Body of pancreas (tissue), 4 donors: ENCODE data around the gene CD300LF. TPM values are rescaled to one million over a fixed set of nuclear protein-coding genes. Genes with fewer than 3 reads are reported as not detected.

Experiments
- ATAC-seq: fragments of 150-250 bp; one replicate; pipeline ENCODE4 v1.9.1; 2016
- DNase-seq, 4 donors: peaks; one replicate each; pipeline ENCODE4 v3.0.0-alpha.2; 2019
- H3K27ac ChIP-seq, 4 donors: fragments of 200-600 bp; sonication (generic); 1 replicate in 3 of 4; 2 replicates in 1 of 4; pipeline versions ENCODE4 v1.5.1 to v1.6.1; 2016 to 2019; ENCODE audit warnings: mild to moderate bottlenecking in 1 of 4, mixed read lengths in 1 of 4, moderate library complexity in 1 of 4
- H3K27me3 ChIP-seq, 2 donors: fragments of 200-600 bp; sonication (generic); one replicate each; pipeline ENCODE4 v1.6.0; 2016; ENCODE audit warnings: mild to moderate bottlenecking in 1 of 2
- H3K36me3 ChIP-seq, 2 donors: fragments of 200-600 bp; sonication (generic); replicated peaks in 1 of 2; 2 replicates each; pipeline ENCODE4 v1.5.1; 2016; ENCODE audit warnings: low read depth in 2 of 2; ENCODE audit not compliant: insufficient read depth in 1 of 2
- H3K4me1 ChIP-seq: fragments of 200-600 bp; sonication (generic); one replicate; pipeline ENCODE4 v1.6.0; 2016
- H3K4me3 ChIP-seq, 2 donors: fragments of 200-600 bp; sonication (generic); 1 replicate in 1 of 2; 2 replicates in 1 of 2; pipeline ENCODE4 v1.5.1; 2016 to 2019
- H3K9me3 ChIP-seq, 3 donors: fragments of 200-600 bp; sonication (generic); 1 replicate in 2 of 3; 2 replicates in 1 of 3; pipeline ENCODE4 v1.5.1; 2016
- POLR2A ChIP-seq, 3 donors: fragments of 450-650 bp; IDR thresholded peaks; one replicate each; pipeline ENCODE4 v1.6.1; 2016; ENCODE audit warnings: antibody characterized with exemption in 3 of 3, mild to moderate bottlenecking in 2 of 3
- WGBS, 2 donors: methylation state at CpG; one replicate each; pipeline ENCODE4 v1.1.5; 2017; 5-methylcytosine and 5-hydroxymethylcytosine counted together
- intact Hi-C: fragments of 100-400 bp; cut with DNase I; formaldehyde crosslinking; loops from one replicate; pipeline ENCODE4 v1.15.1; 2023
- total RNA-seq, 2 donors: library from RNA; depleted of rRNA; stranded (reverse); fragments of >200 nt; gene quantifications; one replicate each; pipeline ENCODE4 v1.1.0, GENCODE V29; 2016
- TF ChIP-seq, protein P1 (sequence below), 7 experiments: fragments of 450-650 bp in 4 of 7; fragments of 200-600 bp in 3 of 7; sonication (generic) in 3 of 7; IDR thresholded peaks; one replicate each; pipeline ENCODE4 v1.5.1; 2016 to 2019; ENCODE audit warnings: antibody characterized with exemption in 7 of 7

The CD300LF gene
- total RNA-seq, 2 donors from 2014 or later, result not detected

DNA sequence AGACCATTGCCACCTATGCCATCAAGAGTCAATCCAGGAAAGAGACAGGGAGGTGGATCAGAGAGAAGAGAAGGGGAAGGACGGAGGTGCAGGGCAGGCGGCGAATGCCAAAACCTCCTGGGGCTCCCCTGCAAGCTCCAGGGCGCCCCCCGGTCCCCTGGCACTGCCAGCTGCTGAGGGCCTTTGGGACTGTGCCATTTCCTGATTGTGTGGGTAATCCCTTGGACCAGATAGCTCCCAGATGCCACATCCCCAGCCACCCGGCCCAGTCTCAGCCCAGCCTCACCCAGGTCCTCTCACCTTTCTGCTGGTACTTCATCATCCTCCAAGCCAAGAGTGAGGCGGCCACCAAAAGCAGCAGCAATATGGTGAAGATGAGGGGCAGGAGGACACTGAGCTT is 14.7 kb downstream of the CD300LF start:
- Histone ChIP-seq H3K4me3 (no peak overlapping the region), H3K4me1 (no peaks in the 10 kb centered on the region), H3K9me3 (no peaks in the 10 kb centered on the region), H3K36me3 (no peaks in the 10 kb centered on the region), H3K27me3 (no peaks in the 10 kb centered on the region), H3K27ac (no peak overlapping the region)
- TF ChIP-seq, protein P1, sequence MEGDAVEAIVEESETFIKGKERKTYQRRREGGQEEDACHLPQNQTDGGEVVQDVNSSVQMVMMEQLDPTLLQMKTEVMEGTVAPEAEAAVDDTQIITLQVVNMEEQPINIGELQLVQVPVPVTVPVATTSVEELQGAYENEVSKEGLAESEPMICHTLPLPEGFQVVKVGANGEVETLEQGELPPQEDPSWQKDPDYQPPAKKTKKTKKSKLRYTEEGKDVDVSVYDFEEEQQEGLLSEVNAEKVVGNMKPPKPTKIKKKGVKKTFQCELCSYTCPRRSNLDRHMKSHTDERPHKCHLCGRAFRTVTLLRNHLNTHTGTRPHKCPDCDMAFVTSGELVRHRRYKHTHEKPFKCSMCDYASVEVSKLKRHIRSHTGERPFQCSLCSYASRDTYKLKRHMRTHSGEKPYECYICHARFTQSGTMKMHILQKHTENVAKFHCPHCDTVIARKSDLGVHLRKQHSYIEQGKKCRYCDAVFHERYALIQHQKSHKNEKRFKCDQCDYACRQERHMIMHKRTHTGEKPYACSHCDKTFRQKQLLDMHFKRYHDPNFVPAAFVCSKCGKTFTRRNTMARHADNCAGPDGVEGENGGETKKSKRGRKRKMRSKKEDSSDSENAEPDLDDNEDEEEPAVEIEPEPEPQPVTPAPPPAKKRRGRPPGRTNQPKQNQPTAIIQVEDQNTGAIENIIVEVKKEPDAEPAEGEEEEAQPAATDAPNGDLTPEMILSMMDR (IDR thresholded peaks at IDR 0.05), result no peak
- no peak for TF ChIP-seq POLR2A (IDR thresholded peaks at IDR 0.05)
- DNase-seq (no peak), ATAC-seq (no peak)
- intact Hi-C loops, result no loop called here
- whole genome bisulfite sequencing, 2 donors, result 90 to 100% methylated on average over 1 to 7 of the region's 7 CpGs

DNA sequence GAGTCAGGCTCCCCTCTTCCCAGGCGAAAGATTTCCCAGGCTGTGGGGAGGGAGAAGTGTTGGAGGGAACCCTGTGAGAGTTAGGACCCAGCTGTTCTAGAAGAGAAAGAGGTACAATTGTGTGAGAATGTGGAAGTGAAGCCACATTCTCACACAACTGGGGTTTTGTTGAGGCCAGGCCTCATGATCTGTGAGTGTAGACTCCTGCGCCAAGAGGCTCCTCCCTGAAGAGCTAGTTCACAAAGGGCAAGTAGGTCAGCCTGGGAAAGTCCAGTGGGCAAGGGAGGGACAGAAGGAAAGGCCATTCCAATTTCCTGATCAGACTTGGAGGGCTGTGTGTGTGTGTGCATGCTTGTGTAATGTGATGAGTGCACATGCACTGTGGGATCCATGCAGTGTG is 15.2 kb downstream of the CD300LF start:
- WGBS, 2 donors, result 77 to 84% methylated on average over 2 of the region's 2 CpGs
- no peak for DNase-seq
- no peaks in the 10 kb centered on the region for H3K36me3 ChIP-seq
- no peaks in the 10 kb centered on the region for H3K9me3 ChIP-seq
- H3K4me3 ChIP-seq, result no peak overlapping the region
- no peaks in the 10 kb centered on the region for H3K27me3 ChIP-seq
- H3K27ac ChIP-seq, result no peak overlapping the region
- TF ChIP-seq, protein P1 (IDR thresholded peaks at IDR 0.05), result no peak
- no peak for TF ChIP-seq POLR2A (IDR thresholded peaks at IDR 0.05)
- ATAC-seq, result no peak
- no peaks in the 10 kb centered on the region for H3K4me1 ChIP-seq
- intact Hi-C loops, result no loop called here

DNA sequence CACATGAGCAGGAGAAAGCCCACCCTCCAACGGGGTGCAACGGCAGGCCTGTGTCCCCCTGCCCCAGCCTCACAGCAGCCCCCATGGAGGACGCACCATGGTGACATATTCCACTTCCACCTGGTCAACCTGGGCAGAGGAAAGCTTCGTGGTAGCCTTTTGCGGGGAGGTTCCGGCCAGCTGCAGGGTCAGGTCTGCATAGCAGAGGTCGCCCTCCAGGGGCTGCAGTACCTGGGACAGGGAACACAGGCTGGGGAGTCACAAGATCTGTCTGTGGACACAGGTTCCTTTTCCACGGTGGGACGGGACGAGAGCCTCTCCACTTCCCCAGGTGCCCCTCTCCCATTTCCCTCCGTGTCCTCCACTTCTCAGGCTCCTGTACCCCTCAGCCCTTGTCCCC is 17.1 kb downstream of the CD300LF start:
- no peak for DNase-seq
- Histone ChIP-seq H3K36me3 (no peaks in the 10 kb centered on the region), H3K4me1 (no peaks in the 10 kb centered on the region), H3K4me3 (no peak overlapping the region), H3K27ac (no peak overlapping the region), H3K9me3 (no peaks in the 10 kb centered on the region), H3K27me3 (no peaks in the 10 kb centered on the region)
- ATAC-seq, result no peak
- TF ChIP-seq, protein P1 (IDR thresholded peaks at IDR 0.05), result no peak
- no peak for TF ChIP-seq POLR2A (IDR thresholded peaks at IDR 0.05)
- WGBS, 2 donors, result 55 to 59% methylated on average over 8 to 11 of the region's 11 CpGs
- intact Hi-C loops, result no loop called here

DNA sequence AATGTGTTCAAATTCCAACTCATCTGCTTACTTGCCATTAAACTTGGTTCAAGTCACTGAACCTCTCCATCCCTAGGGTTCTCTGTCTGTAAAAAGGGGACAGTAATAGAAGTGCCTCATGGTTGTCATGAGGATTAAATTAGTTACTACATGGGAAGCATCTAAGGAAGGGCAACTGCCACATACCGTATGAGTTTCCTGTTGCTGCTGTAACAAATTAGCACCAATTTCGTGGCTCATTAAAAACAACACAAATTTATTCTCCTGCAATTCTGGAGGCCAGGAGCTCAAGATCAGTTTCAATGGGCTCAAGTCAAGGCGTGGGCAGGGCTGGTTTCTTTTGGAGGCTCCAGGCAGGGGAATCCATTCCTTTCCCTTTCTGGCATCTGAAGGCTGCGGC is 18.6 kb downstream of the CD300LF start:
- 76% methylated on average over 4 of the region's 4 CpGs for WGBS, 2 donors
- Histone ChIP-seq H3K9me3 (no peaks in the 10 kb centered on the region), H3K27ac (no peak overlapping the region), H3K27me3 (no peaks in the 10 kb centered on the region), H3K4me3 (no peak overlapping the region), H3K4me1 (no peaks in the 10 kb centered on the region), H3K36me3 (no peaks in the 10 kb centered on the region)
- TF ChIP-seq, protein P1 (IDR thresholded peaks at IDR 0.05), result no peak
- no peak for TF ChIP-seq POLR2A (IDR thresholded peaks at IDR 0.05)
- DNase-seq (no peak), ATAC-seq (no peak)
- intact Hi-C loops, result no loop called here

DNA sequence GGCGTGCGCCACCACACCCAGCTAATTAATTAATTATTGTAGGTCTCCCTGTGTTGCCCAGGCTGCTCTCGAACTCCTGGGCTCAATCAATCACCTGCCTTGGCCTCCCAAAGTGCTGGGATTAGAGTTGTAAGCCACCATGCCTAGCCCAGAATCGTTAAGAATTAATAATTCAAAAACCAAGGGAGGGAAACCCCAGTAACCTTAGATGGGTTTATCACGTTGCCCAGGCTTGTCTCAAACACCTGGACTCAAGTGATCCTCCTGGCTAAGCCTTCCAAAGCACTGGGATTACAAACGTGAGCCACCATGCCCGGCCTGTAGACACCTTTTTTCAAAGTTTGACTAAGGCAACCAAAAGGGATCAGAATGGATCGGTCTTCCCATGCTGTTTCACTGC is 21.6 kb downstream of the CD300LF start:
- intact Hi-C loops, result no loop called here
- no peak for ATAC-seq
- Histone ChIP-seq H3K27me3 (no peaks in the 10 kb centered on the region), H3K4me3 (no peak overlapping the region), H3K4me1 (no peaks in the 10 kb centered on the region), H3K27ac (peak overlapping the region in 1 of 4 donors; percentile 53), H3K9me3 (no peaks in the 10 kb centered on the region), H3K36me3 (no peaks in the 10 kb centered on the region)
- 68 to 71% methylated on average over 6 to 8 of the region's 8 CpGs for WGBS, 2 donors
- DNase-seq, result no peak
- TF ChIP-seq, protein P1 (IDR thresholded peaks at IDR 0.05), result no peak
- no peak for TF ChIP-seq POLR2A (IDR thresholded peaks at IDR 0.05)
